Astrocyte (in vitro differentiated cells and primary cell): ENCODE measurements around the gene TEKT3. TPM values are rescaled to one million over a fixed set of nuclear protein-coding genes. Genes with fewer than 3 reads are reported as not detected.
A peak's percentile ranks its signal among the peaks of the same experiment; 100 is the strongest.

Source experiments
- DNase-seq: peaks from one replicate; pipeline ENCODE4 v3.0.0-alpha.2; 2010; ENCODE audit warnings: low read depth
- FAIRE-seq: peaks from 2 replicates; lab custom pipeline; 2011; peaks lifted over from hg19 to GRCh38; lab: Jason Lieb, UNC
- H2AFZ ChIP-seq: 2 replicates; pipeline ENCODE4 v1.6.0; 2012; ENCODE audit warnings: low read depth, low read length, inconsistent platforms
- H3K27ac ChIP-seq: 2 replicates; pipeline ENCODE4 v1.5.1; 2011; ENCODE audit warnings: low read depth, low read length, inconsistent platforms
- H3K27me3 ChIP-seq: 2 replicates; pipeline ENCODE4 v1.6.0; 2011; ENCODE audit warnings: low read length, inconsistent platforms; ENCODE audit not compliant: insufficient read depth
- H3K36me3 ChIP-seq: 2 replicates; pipeline ENCODE4 v1.5.1; 2011; ENCODE audit warnings: low read length, inconsistent platforms; ENCODE audit not compliant: insufficient read depth
- H3K4me1 ChIP-seq: 2 replicates; pipeline ENCODE4 v1.5.1; 2011; ENCODE audit warnings: low read length, inconsistent platforms; ENCODE audit not compliant: insufficient read depth
- H3K4me2 ChIP-seq: 2 replicates; pipeline ENCODE4 v1.6.0; 2012; ENCODE audit warnings: low read length, inconsistent platforms
- H3K4me3 ChIP-seq: 2 replicates; pipeline ENCODE4 v1.5.1; 2011; ENCODE audit warnings: low read depth, mild to moderate bottlenecking, low read length, inconsistent platforms; ENCODE audit not compliant: insufficient read depth
- H3K79me2 ChIP-seq: 2 replicates; pipeline ENCODE4 v1.6.0; 2012; ENCODE audit warnings: mild to moderate bottlenecking, low read length, inconsistent platforms; ENCODE audit not compliant: insufficient read depth
- H3K9ac ChIP-seq: 2 replicates; pipeline ENCODE4 v1.6.0; 2012; ENCODE audit warnings: mild to moderate bottlenecking, low read length, inconsistent platforms
- H3K9me3 ChIP-seq: 2 replicates; pipeline ENCODE4 v1.5.1; 2012; ENCODE audit warnings: low read depth, mild to moderate bottlenecking, low read length, inconsistent platforms; ENCODE audit not compliant: insufficient read depth
- H4K20me1 ChIP-seq: 2 replicates; pipeline ENCODE4 v1.6.0; 2012; ENCODE audit warnings: low read length, inconsistent platforms; ENCODE audit not compliant: insufficient read depth
- H3K27ac Mint-ChIP-seq: one replicate; pipeline ENCODE4 v1.8.0; 2021; ENCODE audit warnings: mild to moderate bottlenecking, mixed read lengths; ENCODE audit not compliant: unreplicated experiment
- H3K27me3 Mint-ChIP-seq: one replicate; pipeline ENCODE4 v1.8.0; 2021; ENCODE audit warnings: low read depth, mixed read lengths; ENCODE audit not compliant: unreplicated experiment
- H3K36me3 Mint-ChIP-seq: one replicate; pipeline ENCODE4 v1.8.0; 2021; ENCODE audit warnings: low read depth, mixed read lengths; ENCODE audit not compliant: unreplicated experiment
- H3K4me1 Mint-ChIP-seq: one replicate; pipeline ENCODE4 v1.8.0; 2021; ENCODE audit warnings: low read depth, mixed read lengths; ENCODE audit not compliant: unreplicated experiment
- H3K4me3 Mint-ChIP-seq: one replicate; pipeline ENCODE4 v1.8.0; 2021; ENCODE audit warnings: mild to moderate bottlenecking, moderate library complexity, mixed read lengths; ENCODE audit not compliant: unreplicated experiment
- H3K9me3 Mint-ChIP-seq: one replicate; pipeline ENCODE4 v1.8.0; 2021; ENCODE audit warnings: mild to moderate bottlenecking, mixed read lengths; ENCODE audit not compliant: unreplicated experiment
- EZH2 ChIP-seq: IDR thresholded peaks from 2 replicates; pipeline ENCODE4 v1.6.1; 2012; ENCODE audit warnings: mild to moderate bottlenecking, low read length, inconsistent platforms; ENCODE audit not compliant: insufficient read depth
- total RNA-seq: library from RNA; stranded (reverse); gene quantifications from 2 replicates; pipeline ENCODE4 v1.2.1, GENCODE V29; 2021
- TF ChIP-seq, protein P1 (sequence below): IDR thresholded peaks from 2 replicates; pipeline ENCODE4 v1.5.1; 2011; ENCODE audit warnings: low read depth, mild to moderate bottlenecking, inconsistent platforms, low read length, moderate library complexity; ENCODE audit not compliant: insufficient read depth

Gene TEKT3
- total RNA-seq, 1 donor from 2014 or later, result not detected

DNA sequence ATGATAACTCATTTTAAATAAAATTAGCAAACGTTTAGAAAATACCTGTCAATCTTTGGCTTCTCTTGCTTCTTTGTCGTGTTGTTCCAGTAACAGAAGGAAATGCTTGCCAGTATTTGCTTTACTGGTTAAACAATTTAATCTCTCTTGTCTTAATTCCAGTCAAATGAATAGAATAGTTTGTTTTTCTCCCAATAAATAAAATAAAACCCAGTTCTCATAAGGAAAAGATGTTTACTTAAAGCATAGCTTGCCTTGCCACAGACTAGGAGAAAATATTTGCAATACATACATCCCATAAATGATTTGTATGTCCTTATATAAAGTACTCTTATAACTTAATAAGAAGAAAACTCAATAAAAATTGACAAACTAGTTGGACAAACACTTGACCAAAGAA lies 43.9 kb upstream of the TEKT3 start:
- Histone ChIP-seq H3K27me3 (no peaks in the 10 kb centered on the region), H3K9ac (no peak overlapping the region), H3K9me3 (no peaks in the 10 kb centered on the region), H3K36me3 (no peaks in the 10 kb centered on the region), H3K79me2 (no peaks in the 10 kb centered on the region), H3K4me1 (no peaks in the 10 kb centered on the region), H3K27ac (no peak overlapping the region), H4K20me1 (no peaks in the 10 kb centered on the region), H2AFZ (no peak overlapping the region), H3K4me3 (no peak overlapping the region), H3K4me2 (no peak overlapping the region)
- Mint-ChIP-seq H3K36me3 (no peaks in the 10 kb centered on the region), H3K27me3 (no peaks in the 10 kb centered on the region), H3K4me1 (peaks cover 10% of the 10 kb centered on the region), H3K4me3 (no peak overlapping the region), H3K27ac (no peak overlapping the region), H3K9me3 (peaks cover 18% of the 10 kb centered on the region)
- DNase-seq, result no peak
- TF ChIP-seq, protein P1, sequence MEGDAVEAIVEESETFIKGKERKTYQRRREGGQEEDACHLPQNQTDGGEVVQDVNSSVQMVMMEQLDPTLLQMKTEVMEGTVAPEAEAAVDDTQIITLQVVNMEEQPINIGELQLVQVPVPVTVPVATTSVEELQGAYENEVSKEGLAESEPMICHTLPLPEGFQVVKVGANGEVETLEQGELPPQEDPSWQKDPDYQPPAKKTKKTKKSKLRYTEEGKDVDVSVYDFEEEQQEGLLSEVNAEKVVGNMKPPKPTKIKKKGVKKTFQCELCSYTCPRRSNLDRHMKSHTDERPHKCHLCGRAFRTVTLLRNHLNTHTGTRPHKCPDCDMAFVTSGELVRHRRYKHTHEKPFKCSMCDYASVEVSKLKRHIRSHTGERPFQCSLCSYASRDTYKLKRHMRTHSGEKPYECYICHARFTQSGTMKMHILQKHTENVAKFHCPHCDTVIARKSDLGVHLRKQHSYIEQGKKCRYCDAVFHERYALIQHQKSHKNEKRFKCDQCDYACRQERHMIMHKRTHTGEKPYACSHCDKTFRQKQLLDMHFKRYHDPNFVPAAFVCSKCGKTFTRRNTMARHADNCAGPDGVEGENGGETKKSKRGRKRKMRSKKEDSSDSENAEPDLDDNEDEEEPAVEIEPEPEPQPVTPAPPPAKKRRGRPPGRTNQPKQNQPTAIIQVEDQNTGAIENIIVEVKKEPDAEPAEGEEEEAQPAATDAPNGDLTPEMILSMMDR, result no peak
- no peak for TF ChIP-seq EZH2
- no peak for FAIRE-seq

DNA sequence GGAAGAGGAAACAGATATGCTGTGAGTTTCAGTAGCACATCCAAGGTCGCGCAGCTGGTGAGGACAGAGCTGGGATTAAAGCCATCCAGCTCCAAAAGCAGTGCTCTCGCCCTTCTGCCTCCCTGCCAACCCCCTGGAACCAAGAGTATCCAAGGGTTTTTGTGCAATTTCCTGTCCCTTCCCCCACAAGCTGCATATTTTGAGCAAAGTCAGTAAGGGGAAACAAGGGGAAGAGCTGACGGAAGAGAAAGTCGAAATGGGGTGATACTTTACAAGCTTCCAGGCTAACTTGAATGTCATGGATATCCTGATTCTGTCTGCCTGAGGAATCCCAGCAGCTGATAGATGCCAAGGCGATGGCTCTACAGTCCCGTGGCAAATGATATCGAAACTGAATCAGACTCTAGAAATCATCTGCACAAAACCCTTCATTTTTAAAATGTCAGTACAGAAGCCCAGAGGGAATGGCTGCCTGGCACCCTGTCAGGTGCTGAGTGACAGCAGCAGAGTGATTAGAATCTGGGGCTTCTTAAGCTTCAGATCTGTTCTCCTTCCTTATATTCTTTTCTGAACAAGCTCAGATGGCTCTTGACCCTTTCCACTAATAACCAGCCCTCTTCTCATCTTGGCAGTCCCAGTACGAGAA lies 42.9 kb upstream of the TEKT3 start:
- peak overlapping the region; percentile 46 for H2AFZ ChIP-seq
- peak; percentile 72 for FAIRE-seq

More for the DNA sequence above, 42.9 kb upstream of the TEKT3 start:
- no peak for DNase-seq
- TF ChIP-seq, protein P1, result no peak
- no peak for TF ChIP-seq EZH2
- Mint-ChIP-seq H3K4me1 (peaks cover 10% of the 10 kb centered on the region), H3K27ac (no peak overlapping the region), H3K36me3 (no peaks in the 10 kb centered on the region), H3K9me3 (peaks cover 18% of the 10 kb centered on the region), H3K27me3 (no peaks in the 10 kb centered on the region), H3K4me3 (peak overlapping the region; percentile 14)
- Histone ChIP-seq H3K9ac (no peak overlapping the region), H4K20me1 (no peaks in the 10 kb centered on the region), H3K4me3 (no peak overlapping the region), H3K4me2 (peak overlapping the region; percentile 41), H3K9me3 (no peaks in the 10 kb centered on the region), H3K36me3 (no peaks in the 10 kb centered on the region), H3K27ac (no peak overlapping the region), H3K4me1 (no peaks in the 10 kb centered on the region), H3K79me2 (no peaks in the 10 kb centered on the region), H3K27me3 (no peaks in the 10 kb centered on the region)
